HepG2 (cell line): ENCODE results near the gene HOXA11. TPM values are rescaled to one million over a fixed set of nuclear protein-coding genes. Genes with fewer than 3 reads are reported as not detected.
A peak's percentile ranks its signal among the peaks of the same experiment; 100 is the strongest.

Experiments used
- CCDC6 ChIP-seq: sonication (generic); formaldehyde crosslinking; IDR thresholded peaks from 2 replicates; pipeline ENCODE4 v1.8.1; 2022; ENCODE audit warnings: mild to moderate bottlenecking, missing genetic modification reagents, moderate library complexity
- GLMP ChIP-seq: sonication (generic); formaldehyde crosslinking; IDR thresholded peaks from 2 replicates; pipeline ENCODE4 v1.9.0; 2021; ENCODE audit warnings: missing genetic modification reagents, mild to moderate bottlenecking, borderline replicate concordance
- HINFP ChIP-seq: sonication (generic); formaldehyde crosslinking; IDR thresholded peaks from 2 replicates; pipeline ENCODE4 v1.4.0; 2020; ENCODE audit warnings: low read depth, mild to moderate bottlenecking, missing genetic modification reagents
- KLF12 ChIP-seq: sonication (generic); formaldehyde crosslinking; IDR thresholded peaks from 2 replicates; pipeline ENCODE4 v1.4.0; 2020; ENCODE audit warnings: missing genetic modification reagents, borderline replicate concordance
- MXD4 ChIP-seq: IDR thresholded peaks from 2 replicates; pipeline ENCODE4 v1.6.1; 2016; ENCODE audit warnings: mild to moderate bottlenecking, missing biosample characterization, missing genetic modification reagents
- NFIC ChIP-seq: IDR thresholded peaks from 2 replicates; pipeline ENCODE4 v1.6.1; 2012; ENCODE audit warnings: mild to moderate bottlenecking, low read length, inconsistent platforms
- NR2F1 ChIP-seq, 2 experiments: fragments of 450-650 bp in 1 of 2; formaldehyde crosslinking in 1 of 2; IDR thresholded peaks; 2 replicates each; pipeline versions ENCODE4 v1.5.0 to v1.6.1; 2016 to 2020; ENCODE audit warnings: mild to moderate bottlenecking in 1 of 2, missing compliant biosample characterization in 1 of 2, missing genetic modification reagents in 1 of 2, moderate library complexity in 1 of 2
- PRMT3 ChIP-seq: sonication (generic); formaldehyde crosslinking; IDR thresholded peaks from 2 replicates; pipeline ENCODE4 v1.8.1; 2022; ENCODE audit warnings: low read depth, mild to moderate bottlenecking, moderate library complexity, missing genetic modification reagents, borderline replicate concordance
- ZBTB26 ChIP-seq: IDR thresholded peaks from 2 replicates; pipeline ENCODE4 v1.6.1; 2016; ENCODE audit warnings: missing compliant biosample characterization, missing genetic modification reagents, borderline replicate concordance
- ZC3H13 ChIP-seq: sonication (generic); formaldehyde crosslinking; IDR thresholded peaks from 2 replicates; pipeline ENCODE4 v1.8.1; 2023; ENCODE audit warnings: mild to moderate bottlenecking, missing genetic modification reagents, moderate library complexity
- ZNF230 ChIP-seq: sonication (generic); formaldehyde crosslinking; IDR thresholded peaks from 2 replicates; pipeline ENCODE4 v1.4.0; 2020; ENCODE audit warnings: mild to moderate bottlenecking, missing genetic modification reagents
- ZNF577 ChIP-seq: sonication (generic); formaldehyde crosslinking; IDR thresholded peaks from 2 replicates; pipeline ENCODE4 v1.4.0; 2020; ENCODE audit warnings: mild to moderate bottlenecking, low read depth, missing genetic modification reagents, borderline replicate concordance
- ZNF639 ChIP-seq: conservative IDR thresholded peaks from 2 replicates; pipeline ENCODE4 v1.6.1; 2018; ENCODE audit warnings: missing genetic modification reagents
- ZNF672 ChIP-seq: sonication (generic); formaldehyde crosslinking; IDR thresholded peaks from 2 replicates; pipeline ENCODE4 v1.8.1; 2022; ENCODE audit warnings: missing genetic modification reagents
- ZNF704 ChIP-seq: sonication (generic); formaldehyde crosslinking; IDR thresholded peaks from 2 replicates; pipeline ENCODE4 v1.8.1; 2023; ENCODE audit warnings: mild to moderate bottlenecking, inconsistent platforms, moderate library complexity, missing genetic modification reagents, borderline replicate concordance
- ZNF773 ChIP-seq: sonication (generic); formaldehyde crosslinking; IDR thresholded peaks from 2 replicates; pipeline ENCODE4 v1.4.0; 2020; ENCODE audit warnings: missing genetic modification reagents, borderline replicate concordance
- ZNF782 ChIP-seq: sonication (generic); formaldehyde crosslinking; IDR thresholded peaks from 2 replicates; pipeline ENCODE4 v1.4.0; 2020; ENCODE audit warnings: missing genetic modification reagents, mild to moderate bottlenecking, borderline replicate concordance
- ZNF891 ChIP-seq: sonication (generic); formaldehyde crosslinking; IDR thresholded peaks from 2 replicates; pipeline ENCODE4 v1.5.0; 2020; ENCODE audit warnings: mild to moderate bottlenecking, missing genetic modification reagents
- polyA plus RNA-seq, 8 experiments: library from polyadenylated mRNA; depleted of rRNA in 3 of 8; stranded (reverse) in 7 of 8; unstranded in 1 of 8; fragments of >200 nt; fragmentation: Illumina TruSeq in 4 of 8; extraction: Trizol in 4 of 8; gene quantifications; 2 replicates each; pipeline versions ENCODE4 v1.2.1 to v1.2.3, GENCODE V29; 2011 to 2016; ENCODE audit warnings: low read depth in 4 of 8, missing spikeins in 1 of 8, mixed read lengths in 1 of 8; ENCODE audit not compliant: insufficient read depth in 1 of 8
- total RNA-seq, 5 experiments: library from RNA; depleted of rRNA; stranded (reverse); fragments of >200 nt; fragmentation: Illumina TruSeq; extraction: Trizol; gene quantifications; 2 replicates each; pipeline ENCODE4 v1.2.3, GENCODE V29; 2016; ENCODE audit warnings: low read depth in 1 of 5
- TF ChIP-seq, protein P1 (sequence below): sonication (generic); formaldehyde crosslinking; IDR thresholded peaks from 2 replicates; pipeline ENCODE4 v1.4.0; 2020; ENCODE audit warnings: missing genetic modification reagents, borderline replicate concordance

Gene HOXA11
- total and polyA plus RNA-seq, 2 of the 13 experiments (the other 11 are each of a cell fraction or from before 2014, with no cell fraction given) = not detected

DNA sequence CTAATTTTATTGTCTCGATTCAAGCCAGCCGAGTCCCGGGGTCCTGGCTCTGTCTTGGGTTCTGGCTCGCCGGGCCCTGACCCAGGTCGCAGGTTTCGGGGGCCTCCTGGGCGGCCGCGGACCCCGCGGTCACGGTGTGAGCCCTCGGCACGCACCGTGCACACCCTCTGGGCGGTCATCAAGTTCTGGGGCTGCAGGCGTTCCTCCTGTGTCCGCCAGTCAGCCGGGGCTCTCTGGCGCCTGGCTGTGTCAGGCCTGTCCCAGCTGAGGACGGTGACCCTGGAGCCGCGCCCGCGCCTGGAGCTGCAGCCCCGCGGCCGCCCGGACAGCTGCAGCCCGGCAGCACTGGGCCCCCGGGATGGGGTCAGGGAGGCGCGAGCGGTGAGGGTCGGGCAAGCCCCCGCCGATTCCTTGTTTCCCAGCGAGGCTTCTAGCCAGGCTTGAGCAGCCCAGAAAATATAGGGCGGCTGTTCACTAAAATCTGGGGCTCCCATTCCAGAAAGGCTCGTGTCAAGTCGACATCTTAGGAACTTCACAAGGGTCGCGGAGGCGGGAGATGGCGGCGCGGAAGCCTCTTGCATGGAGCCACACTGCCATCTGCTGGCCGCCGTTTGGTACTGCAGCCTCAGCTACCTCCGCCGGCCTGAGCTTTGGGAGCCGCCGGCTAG, 24.4 kb downstream of the HOXA11 start (continued):
- TF ChIP-seq ZNF639 (no peak; the same call in 1 of the 2 replicates), KLF12 (CRISPR knock-in tag) (no peak), ZNF773 (no peak), ZNF230 (CRISPR knock-in tag) (no peak), ZNF704 (CRISPR knock-in tag) (0 out of 2 replicates have a peak, but pooled peaks have one; percentile 48), ZNF672 (CRISPR knock-in tag) (no peak), ZNF782 (CRISPR knock-in tag) (no peak), ZNF577 (CRISPR knock-in tag) (no peak), MXD4 (CRISPR knock-in tag) (0 out of 2 replicates have a peak, but pooled peaks have one; percentile 21), NR2F1 (CRISPR knock-in tag; IDR thresholded peaks at IDR 0.05) (no peak), ZBTB26 (CRISPR knock-in tag) (no peak), GLMP (CRISPR knock-in tag) (no peak), CCDC6 (CRISPR knock-in tag) (no peak), HINFP (CRISPR knock-in tag) (no peak), NFIC (no peak), ZC3H13 (CRISPR knock-in tag) (no peak), PRMT3 (CRISPR knock-in tag) (no peak), ZNF891 (no peak)
- TF ChIP-seq, protein P1, sequence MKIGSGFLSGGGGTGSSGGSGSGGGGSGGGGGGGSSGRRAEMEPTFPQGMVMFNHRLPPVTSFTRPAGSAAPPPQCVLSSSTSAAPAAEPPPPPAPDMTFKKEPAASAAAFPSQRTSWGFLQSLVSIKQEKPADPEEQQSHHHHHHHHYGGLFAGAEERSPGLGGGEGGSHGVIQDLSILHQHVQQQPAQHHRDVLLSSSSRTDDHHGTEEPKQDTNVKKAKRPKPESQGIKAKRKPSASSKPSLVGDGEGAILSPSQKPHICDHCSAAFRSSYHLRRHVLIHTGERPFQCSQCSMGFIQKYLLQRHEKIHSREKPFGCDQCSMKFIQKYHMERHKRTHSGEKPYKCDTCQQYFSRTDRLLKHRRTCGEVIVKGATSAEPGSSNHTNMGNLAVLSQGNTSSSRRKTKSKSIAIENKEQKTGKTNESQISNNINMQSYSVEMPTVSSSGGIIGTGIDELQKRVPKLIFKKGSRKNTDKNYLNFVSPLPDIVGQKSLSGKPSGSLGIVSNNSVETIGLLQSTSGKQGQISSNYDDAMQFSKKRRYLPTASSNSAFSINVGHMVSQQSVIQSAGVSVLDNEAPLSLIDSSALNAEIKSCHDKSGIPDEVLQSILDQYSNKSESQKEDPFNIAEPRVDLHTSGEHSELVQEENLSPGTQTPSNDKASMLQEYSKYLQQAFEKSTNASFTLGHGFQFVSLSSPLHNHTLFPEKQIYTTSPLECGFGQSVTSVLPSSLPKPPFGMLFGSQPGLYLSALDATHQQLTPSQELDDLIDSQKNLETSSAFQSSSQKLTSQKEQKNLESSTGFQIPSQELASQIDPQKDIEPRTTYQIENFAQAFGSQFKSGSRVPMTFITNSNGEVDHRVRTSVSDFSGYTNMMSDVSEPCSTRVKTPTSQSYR (CRISPR knock-in tag) = no peak
